Endodermal cell (in vitro differentiated cells): ENCODE data around the gene COX8C. TPM values are rescaled to one million over a fixed set of nuclear protein-coding genes. Genes with fewer than 3 reads are reported as not detected.

Experiments
- DNase-seq: peaks from one replicate; pipeline ENCODE4 v3.0.0-alpha.2; 2017
- H3K27ac ChIP-seq: 2 replicates; pipeline ENCODE4 v1.5.1; 2013; ENCODE audit warnings: mild to moderate bottlenecking, low read depth, low read length, moderate library complexity
- H3K27me3 ChIP-seq: 2 replicates; pipeline ENCODE4 v1.6.1; 2013; ENCODE audit warnings: mild to moderate bottlenecking, low read length, moderate library complexity; ENCODE audit not compliant: insufficient read depth, control insufficient read depth, poor library complexity, severe bottlenecking
- H3K36me3 ChIP-seq: 2 replicates; pipeline ENCODE4 v1.7.0; 2013; ENCODE audit warnings: mild to moderate bottlenecking, low read length, moderate library complexity; ENCODE audit not compliant: control insufficient read depth, insufficient read depth
- H3K4me1 ChIP-seq: one replicate; pipeline ENCODE4 v1.7.0; 2013; ENCODE audit warnings: low read length; ENCODE audit not compliant: control insufficient read depth, insufficient read depth
- H3K4me3 ChIP-seq: 2 replicates; pipeline ENCODE4 v1.5.1; 2013; ENCODE audit warnings: mild to moderate bottlenecking, low read length, moderate library complexity
- H3K9ac ChIP-seq: 2 replicates; pipeline ENCODE4 v1.6.1; 2013; ENCODE audit warnings: mild to moderate bottlenecking, low read length, moderate library complexity; ENCODE audit not compliant: poor library complexity, severe bottlenecking; ENCODE audit errors: extremely low read depth
- H3K9me3 ChIP-seq: 2 replicates; pipeline ENCODE4 v1.6.1; 2013; ENCODE audit warnings: mild to moderate bottlenecking, low read length, moderate library complexity; ENCODE audit not compliant: control insufficient read depth
- H3K27ac Mint-ChIP-seq: 2 replicates; pipeline ENCODE4 v1.8.0; 2020; ENCODE audit warnings: mixed read lengths
- H3K27me3 Mint-ChIP-seq: 2 replicates; pipeline ENCODE4 v1.8.0; 2021; ENCODE audit warnings: mild to moderate bottlenecking, mixed read lengths; ENCODE audit not compliant: insufficient read depth
- H3K36me3 Mint-ChIP-seq: 2 replicates; pipeline ENCODE4 v1.8.0; 2020; ENCODE audit warnings: low read depth, mixed read lengths
- H3K4me1 Mint-ChIP-seq: 2 replicates; pipeline ENCODE4 v1.8.0; 2020; ENCODE audit warnings: mixed read lengths
- H3K4me3 Mint-ChIP-seq: 2 replicates; pipeline ENCODE4 v1.8.0; 2020; ENCODE audit warnings: mild to moderate bottlenecking, moderate library complexity, mixed read lengths
- H3K9me3 Mint-ChIP-seq: 2 replicates; pipeline ENCODE4 v1.8.0; 2020; ENCODE audit warnings: mild to moderate bottlenecking, mixed read lengths
- WGBS, 2 experiments: methylation state at CpG; one replicate each; pipeline versions ENCODE4 v1.1.5 to v1.1.7; 2013; ENCODE audit warnings: missing lambda C conversion rate in 2 of 2, mixed read lengths in 1 of 2; ENCODE audit not compliant: insufficient coverage in 1 of 2, insufficient read length in 1 of 2; 5-methylcytosine and 5-hydroxymethylcytosine counted together
- total RNA-seq, 2 donors: library from RNA; stranded (reverse); fragmentation: NEBNext Ultra II Directional in 1 of 2; extraction: Animal tissue kit (Norgen Biotek cat#: 25700) in 1 of 2; gene quantifications; 2 replicates in 1 of 2; 3 replicates in 1 of 2; pipeline ENCODE4 v1.2.1, GENCODE V29; 2021
- TF ChIP-seq, protein P1 (sequence below): fragments of 200-600 bp; sonication (generic); conservative IDR thresholded peaks from 2 replicates; pipeline ENCODE4 v1.5.0; 2021; ENCODE audit warnings: antibody characterized with exemption, mild to moderate bottlenecking

COX8C gene
- total RNA-seq, 2 donors from 2014 or later = not detected

- Mint-ChIP-seq H3K4me3 (peak overlapping the region; percentile 86), H3K9me3 (peaks cover 10% of the 10 kb centered on the region), H3K27ac (peak overlapping the region; percentile 93), H3K4me1 (peaks cover 39% of the 10 kb centered on the region), H3K36me3 (peaks cover 7% of the 10 kb centered on the region), H3K27me3 (no peaks in the 10 kb centered on the region)
- TF ChIP-seq, protein P1, sequence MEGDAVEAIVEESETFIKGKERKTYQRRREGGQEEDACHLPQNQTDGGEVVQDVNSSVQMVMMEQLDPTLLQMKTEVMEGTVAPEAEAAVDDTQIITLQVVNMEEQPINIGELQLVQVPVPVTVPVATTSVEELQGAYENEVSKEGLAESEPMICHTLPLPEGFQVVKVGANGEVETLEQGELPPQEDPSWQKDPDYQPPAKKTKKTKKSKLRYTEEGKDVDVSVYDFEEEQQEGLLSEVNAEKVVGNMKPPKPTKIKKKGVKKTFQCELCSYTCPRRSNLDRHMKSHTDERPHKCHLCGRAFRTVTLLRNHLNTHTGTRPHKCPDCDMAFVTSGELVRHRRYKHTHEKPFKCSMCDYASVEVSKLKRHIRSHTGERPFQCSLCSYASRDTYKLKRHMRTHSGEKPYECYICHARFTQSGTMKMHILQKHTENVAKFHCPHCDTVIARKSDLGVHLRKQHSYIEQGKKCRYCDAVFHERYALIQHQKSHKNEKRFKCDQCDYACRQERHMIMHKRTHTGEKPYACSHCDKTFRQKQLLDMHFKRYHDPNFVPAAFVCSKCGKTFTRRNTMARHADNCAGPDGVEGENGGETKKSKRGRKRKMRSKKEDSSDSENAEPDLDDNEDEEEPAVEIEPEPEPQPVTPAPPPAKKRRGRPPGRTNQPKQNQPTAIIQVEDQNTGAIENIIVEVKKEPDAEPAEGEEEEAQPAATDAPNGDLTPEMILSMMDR = no peak
- Histone ChIP-seq H3K27ac (peak overlapping the region; percentile 67), H3K9me3 (peaks cover 18% of the 10 kb centered on the region), H3K27me3 (no peaks in the 10 kb centered on the region), H3K4me1 (peaks cover 7% of the 10 kb centered on the region), H3K36me3 (no peaks in the 10 kb centered on the region), H3K4me3 (peak overlapping the region; percentile 88), H3K9ac (peak overlapping the region; percentile 57)
- WGBS, 2 experiments = 20 to 21% methylated on average over 7 of the region's 7 CpGs
- DNase-seq = no peak
Observed at GRCh38 chr14:93333631-93334103, 13.3 kb upstream of the COX8C start.

- WGBS, 2 experiments = 80 to 92% methylated on average over 2 to 4 of the region's 4 CpGs
- peak; percentile 72 for DNase-seq
- peaks cover 36% of the 10 kb centered on the region for H3K9me3 Mint-ChIP-seq
Observed at GRCh38 chr14:93337143-93337753, 9.7 kb upstream of the COX8C start.

DNA sequence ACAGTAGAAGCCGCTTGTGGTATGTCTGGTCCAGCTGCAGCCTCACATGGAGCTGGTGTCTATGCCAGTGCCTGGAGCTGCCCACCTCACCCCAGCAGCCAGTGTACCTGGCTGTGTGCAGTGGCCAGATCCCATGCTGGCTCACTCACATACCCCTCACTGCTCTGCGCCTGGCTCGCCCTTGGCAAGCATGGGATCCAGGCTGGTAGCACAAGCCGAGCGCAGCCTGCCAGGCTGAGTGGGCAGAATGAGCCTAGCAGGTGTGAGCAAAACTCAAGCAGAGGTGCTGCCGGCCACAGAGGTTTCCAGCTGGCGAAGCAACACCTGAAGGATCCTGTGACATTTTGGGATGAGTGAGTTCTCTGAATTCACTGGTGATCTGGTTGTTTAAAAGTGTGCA, 9.1 kb upstream of the COX8C start:
- Histone ChIP-seq H3K36me3 (no peaks in the 10 kb centered on the region), H3K27ac (no peak overlapping the region), H3K27me3 (no peaks in the 10 kb centered on the region), H3K4me3 (no peak overlapping the region), H3K4me1 (no peaks in the 10 kb centered on the region), H3K9ac (no peak overlapping the region), H3K9me3 (peaks cover 42% of the 10 kb centered on the region)
- no peak overlapping the region for H3K4me3 Mint-ChIP-seq
- DNase-seq = no peak
- H3K36me3 Mint-ChIP-seq = peaks cover 23% of the 10 kb centered on the region
- no peak overlapping the region for H3K27ac Mint-ChIP-seq
- H3K9me3 Mint-ChIP-seq = peaks cover 42% of the 10 kb centered on the region
- H3K27me3 Mint-ChIP-seq = no peaks in the 10 kb centered on the region
- H3K4me1 Mint-ChIP-seq = peaks cover 14% of the 10 kb centered on the region
- TF ChIP-seq, protein P1 = no peak
- 93 to 94% methylated on average over 2 to 7 of the region's 7 CpGs for WGBS, 2 experiments

More at GRCh38 chr14:93337143-93337753, 9.7 kb upstream of the COX8C start:
- Mint-ChIP-seq H3K27me3 (no peaks in the 10 kb centered on the region), H3K36me3 (peaks cover 17% of the 10 kb centered on the region), H3K4me1 (peaks cover 14% of the 10 kb centered on the region), H3K27ac (no peak overlapping the region), H3K4me3 (no peak overlapping the region)
- Histone ChIP-seq H3K36me3 (no peaks in the 10 kb centered on the region), H3K27me3 (no peaks in the 10 kb centered on the region), H3K9ac (no peak overlapping the region), H3K4me1 (no peaks in the 10 kb centered on the region), H3K27ac (no peak overlapping the region), H3K4me3 (no peak overlapping the region), H3K9me3 (peaks cover 36% of the 10 kb centered on the region)
- TF ChIP-seq, protein P1 = peak; percentile 28
